NCI-H446 (cell line): ENCODE measurements around the gene KISS1.

ENCODE experiments used
- DNase-seq, 2 experiments: peaks; one replicate each; lab custom pipeline; 2025; lab: John Stamatoyannopoulos, UW

Gene KISS1

DNA sequence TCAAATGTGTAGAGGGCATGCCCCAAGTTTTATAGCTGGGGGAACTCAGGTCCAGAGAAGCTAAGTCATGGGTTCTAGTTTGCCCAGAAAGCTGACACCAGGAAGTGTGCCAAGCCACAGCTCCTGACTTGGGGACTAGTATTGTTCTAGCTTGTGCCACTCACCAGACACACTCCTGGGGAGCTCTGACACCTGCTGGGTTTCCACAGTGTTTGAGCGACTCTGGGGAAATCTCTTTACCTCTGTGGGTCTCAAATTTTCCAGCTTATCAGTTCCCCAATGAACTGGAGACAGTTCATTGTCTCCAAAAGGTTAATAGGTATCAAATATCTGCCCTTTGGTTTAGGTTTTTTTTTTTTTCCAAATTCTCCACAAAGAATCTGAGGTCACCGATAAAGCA lies 4.2 kb downstream of the KISS1 start:
- no peak for DNase-seq

DNA sequence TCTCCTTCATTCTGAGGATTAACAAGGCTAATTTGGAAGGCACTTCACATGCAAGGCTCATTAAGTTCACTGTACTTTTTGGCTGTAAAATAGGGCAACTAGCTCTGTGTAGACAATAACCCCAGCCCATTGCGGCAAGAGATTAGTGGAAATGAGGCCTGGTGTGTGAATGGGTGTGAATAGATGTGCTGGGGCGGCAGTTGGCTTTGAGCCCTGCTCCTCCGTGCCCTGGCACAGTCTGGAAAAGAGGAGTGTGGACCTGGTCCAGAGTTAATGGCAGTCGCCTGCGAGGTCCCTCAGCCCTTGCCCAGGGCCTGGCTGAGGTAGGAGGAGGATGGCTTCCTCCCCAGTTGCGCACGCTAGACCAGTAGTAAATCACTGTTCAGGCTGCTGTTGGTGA lies 4.8 kb downstream of the KISS1 start:
- peak; percentile 63 to 83 for DNase-seq

DNA sequence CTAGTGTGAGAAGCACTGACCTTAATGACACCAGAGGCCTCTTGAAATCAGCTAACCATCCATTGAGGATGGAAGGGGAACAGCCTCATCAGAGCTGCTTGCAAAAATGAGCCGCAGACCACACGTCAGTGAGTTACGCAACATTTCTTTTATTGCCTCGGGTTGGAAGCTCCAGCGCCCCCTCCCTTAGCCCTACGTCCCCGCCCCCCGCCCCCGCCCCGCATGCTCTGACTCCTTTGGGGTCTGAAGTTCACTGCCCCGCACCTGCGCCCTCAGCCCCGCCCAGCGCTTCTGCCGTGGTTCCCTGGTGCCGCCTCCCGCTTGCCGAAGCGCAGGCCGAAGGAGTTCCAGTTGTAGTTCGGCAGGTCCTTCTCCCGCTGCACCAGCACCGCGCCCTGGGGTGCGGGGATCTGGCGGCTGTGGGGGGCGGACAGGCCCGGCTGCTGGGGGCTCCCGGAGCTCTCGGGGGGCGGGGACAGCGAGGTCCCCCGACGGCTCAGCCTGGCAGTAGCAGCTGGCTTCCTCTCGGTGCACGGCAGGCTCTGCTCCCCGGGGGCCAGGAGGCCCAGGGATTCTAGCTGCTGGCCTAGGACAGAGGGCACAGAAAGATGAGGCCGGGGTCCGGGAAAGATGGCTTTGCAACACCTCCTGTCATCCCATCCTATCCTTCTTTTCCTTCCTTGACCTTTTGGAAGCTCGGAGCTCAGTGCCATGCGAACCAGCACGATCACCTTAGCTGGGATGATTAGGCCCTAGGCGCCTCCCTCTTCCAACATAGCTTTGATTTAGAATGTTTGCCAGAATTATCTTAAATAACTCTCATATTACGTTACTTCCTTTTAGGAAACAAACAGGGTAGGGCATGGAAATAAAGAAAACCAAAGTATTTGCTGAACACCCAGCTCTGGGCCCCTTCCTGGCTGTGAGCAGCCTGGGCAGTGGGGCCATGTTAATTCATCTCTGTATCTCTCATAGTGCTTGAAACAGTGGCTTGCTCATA lies 5.8 kb downstream of the KISS1 start:
- DNase-seq = no peak

DNA sequence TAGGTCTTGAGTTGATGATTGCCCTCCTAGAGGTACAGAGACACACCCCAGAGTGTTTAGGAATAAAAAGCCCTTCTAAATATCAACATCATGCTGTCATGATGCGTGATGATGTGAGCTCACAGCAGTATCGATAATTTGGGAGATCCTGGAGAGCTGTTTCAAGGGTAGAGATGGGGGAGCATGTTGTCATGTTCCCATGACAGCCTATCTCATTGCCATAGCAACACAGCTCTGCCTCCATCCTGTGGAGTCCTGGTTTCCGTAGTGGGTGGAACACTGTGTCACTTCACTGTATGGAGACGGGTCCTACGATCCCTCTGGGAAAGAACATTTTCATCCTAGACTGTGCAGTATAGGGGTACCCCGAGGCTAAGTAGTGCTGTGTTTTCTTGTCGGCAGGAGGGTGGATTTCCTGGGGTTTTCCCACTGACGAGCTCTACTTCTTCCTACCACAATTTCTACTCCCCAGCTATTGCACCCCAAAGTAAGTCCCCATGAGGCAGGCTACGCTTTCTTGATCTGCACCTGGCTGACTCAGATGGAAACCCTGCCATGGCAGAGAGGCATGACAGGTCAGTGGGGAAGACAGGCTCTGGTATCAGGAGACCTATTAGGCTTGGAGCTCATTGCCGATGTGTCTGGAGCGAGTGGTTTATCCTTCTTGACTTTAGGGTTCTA lies 7.2 kb downstream of the KISS1 start:
- DNase-seq = no peak

DNA sequence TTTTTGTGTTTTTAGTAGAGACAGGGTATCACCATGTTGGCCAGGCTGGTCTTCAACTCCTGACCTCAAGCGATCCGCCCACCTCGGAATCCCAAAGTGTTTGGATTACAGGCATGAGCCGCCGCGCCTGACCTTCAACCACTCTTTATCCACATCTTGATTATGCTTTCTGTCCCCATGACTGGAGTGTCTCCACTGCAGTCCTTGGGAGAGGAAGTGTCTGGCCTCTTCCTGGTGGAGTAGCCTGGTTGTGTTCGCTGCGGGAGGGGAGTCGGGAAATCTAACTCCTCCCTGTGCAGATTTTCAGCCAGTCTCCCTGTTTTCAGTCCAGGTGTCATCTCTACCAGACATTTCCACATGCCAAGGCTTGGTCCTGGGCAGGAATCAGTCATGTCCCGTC lies 9.7 kb downstream of the KISS1 start:
- no peak for DNase-seq

DNA sequence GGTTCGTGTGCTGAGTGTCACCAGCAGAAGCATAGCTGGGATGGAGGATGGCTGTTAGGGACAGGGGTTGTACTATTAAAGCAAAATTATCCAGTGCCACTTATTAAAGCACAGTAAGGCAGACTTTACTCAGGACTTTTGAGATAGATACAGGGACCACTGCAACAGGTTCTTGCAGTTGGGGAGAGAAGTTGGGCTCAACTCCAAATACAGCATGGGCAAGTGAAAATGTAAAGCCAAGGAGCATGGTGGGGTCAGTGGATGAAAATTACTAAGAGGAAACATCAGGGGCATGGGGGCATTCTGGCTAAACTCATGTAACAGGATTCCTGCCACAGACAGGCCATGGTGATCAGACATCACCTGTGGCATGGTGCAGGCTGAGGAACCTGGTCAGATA lies 15.2 kb downstream of the KISS1 start:
- no peak for DNase-seq

DNA sequence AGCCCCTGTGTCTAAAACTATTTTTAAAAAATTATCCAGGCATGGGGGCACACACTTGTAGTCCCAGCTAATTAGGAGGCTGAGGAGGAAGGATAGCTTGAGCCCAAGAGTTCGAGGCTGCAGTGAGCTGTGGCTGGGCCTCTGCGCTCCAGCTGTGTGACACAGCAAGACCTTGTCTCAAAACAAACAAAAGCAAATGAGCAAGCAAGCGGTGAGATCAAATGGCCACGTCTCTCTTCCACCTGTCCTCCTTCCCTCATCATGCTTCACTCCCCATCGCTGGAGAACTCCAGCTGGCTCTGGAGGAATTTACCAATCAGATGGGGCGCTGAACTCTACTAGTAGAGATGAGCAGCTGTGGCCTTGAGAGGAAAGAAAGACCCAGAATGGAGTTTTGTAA lies 16.2 kb downstream of the KISS1 start:
- no peak for DNase-seq

DNA sequence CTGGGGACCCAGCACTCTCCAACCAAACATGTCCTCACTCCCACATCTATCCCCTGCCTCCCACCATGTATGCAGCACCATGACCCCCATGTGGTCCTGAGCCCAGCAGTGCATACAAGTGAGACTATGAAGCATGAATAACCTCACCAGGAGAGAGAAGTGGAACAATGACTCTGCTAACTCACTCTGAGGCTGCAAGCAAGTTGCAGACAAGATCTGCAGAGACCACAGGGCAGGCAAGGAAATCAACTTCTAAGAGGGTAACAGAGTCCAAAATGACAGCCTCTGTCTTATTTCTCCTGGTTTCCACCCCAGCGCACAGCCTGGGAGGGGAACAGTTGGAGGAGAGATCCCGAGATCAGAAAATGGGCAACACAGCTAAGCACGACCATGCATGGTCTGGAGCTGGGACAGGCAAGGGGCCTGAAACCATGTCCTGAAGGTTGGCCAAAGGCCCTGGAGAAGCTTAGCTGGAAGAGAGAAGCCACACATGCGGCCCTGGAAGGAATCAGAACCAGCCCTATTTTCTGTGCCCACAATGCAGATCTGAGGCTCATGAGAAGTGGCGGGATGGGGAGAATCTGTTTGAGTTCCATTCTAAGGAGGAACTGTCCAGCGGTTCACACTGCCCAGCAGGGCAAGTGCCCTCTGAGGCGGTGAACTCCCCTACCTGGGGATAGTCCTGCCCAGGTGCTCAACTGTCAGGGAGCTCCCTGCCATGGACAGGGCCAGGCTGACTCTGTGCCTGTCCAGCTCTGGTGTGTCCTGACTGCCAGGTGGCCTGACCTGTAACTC lies 17.6 kb downstream of the KISS1 start:
- no peak for DNase-seq

DNA sequence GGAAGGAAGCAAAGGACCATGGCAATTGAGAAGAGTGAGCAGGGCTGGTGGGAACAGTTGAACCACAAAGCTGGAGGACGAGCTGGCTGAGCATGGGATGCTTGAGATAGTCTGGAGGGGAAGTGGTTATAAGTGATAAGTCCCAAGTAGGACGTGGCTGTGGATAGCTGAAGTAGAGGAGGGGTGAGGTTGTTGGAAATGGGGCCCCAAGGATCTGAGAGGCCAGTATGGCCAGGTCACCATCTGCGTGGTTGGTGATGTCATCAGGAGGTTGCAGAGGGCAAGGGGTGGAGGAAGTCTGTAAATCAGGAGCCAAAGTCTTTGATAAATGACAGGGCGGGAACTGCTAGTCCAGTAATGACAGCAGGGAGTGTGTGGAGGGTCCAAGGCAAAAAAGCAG lies 19.2 kb downstream of the KISS1 start:
- DNase-seq = no peak

DNA sequence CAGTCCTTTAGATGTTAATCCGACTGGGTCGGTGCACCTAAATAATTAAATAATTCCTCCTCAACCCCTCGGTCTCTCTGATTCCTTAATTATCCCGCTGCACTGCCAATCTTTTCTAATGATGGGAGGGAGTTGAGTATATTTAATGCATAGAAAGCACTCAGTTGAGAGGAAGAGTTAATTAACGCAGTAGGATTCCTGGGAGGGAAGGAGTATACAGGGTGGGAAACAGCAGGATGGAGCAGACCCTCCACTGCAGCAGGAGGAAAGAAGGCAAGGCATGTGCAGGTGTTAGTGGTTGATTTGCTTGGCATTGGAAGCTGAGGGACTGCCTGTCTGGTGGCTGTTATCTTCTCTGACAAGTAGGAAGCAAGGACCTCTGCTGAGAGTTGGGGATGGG lies 20.2 kb downstream of the KISS1 start:
- no peak for DNase-seq

DNA sequence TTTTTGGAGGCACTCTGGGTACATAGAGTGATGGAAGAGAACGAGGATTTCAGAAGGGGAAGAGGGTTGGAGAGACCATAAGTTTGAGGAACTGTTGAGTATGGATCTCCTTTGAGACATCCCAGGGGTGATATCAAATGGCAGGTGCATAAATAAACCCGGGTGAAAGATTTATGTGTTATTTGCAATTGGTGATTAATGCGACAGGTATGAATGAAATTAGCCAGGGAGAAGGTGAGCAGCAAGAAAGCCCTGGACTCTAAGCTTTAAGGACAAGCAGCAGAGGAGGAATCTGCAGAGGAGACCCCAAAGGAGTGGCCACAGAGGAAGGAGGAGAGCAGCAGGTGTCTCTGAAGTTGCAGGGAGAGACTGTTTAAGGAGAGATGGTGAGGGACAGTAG lies 21.3 kb downstream of the KISS1 start:
- DNase-seq = no peak

DNA sequence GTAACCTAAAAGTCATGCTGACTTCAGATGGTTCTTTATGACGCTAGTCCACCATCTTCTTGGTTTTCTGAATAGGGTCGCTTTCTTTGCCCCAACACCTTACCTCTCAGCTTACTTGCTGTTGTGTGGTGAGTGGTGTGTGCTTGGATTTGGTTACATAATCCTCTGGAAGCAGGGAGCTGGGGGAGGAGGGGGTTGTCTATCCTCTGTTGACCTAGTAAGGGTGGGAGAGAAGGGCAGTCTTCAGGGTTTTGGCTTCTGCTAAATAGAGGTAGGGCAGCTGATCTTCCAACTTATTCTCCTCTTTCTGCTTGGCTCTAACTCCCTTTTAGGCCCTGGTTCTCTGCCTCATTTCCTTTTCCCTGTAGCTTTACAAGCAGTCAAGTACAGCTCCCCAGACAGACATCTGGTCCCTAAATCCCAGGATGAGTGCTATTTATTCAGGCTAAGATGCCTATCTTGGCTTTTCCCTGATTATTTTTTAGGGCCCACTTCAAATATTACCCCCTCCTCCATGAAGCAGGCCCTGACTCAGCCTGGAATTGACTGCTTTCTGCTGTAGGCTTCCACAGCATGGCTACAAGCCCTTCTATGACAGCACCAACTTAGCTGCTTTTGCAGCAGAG lies 23.8 kb downstream of the KISS1 start:
- DNase-seq = no peak

DNA sequence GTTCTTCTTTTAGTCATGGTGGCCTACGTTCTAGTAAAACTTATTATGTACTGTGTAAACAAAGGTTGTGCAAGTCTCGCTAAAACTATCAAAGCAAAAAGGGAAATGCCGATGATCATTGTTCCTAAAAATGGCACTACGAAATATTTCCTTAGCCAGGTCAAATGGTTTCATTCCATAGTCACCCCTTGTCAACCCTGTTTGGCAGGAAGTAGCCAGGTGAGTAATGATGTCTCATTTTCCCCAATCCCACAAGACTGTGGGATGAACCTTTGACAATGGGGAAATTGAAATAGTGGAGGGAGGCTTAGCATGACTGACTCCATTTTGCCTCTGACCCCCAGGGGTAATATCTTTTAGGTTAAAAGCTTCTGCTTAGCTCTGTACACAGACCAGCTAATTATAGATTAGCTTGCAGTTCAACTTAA lies 24.5 kb downstream of the KISS1 start:
- DNase-seq = no peak

DNA sequence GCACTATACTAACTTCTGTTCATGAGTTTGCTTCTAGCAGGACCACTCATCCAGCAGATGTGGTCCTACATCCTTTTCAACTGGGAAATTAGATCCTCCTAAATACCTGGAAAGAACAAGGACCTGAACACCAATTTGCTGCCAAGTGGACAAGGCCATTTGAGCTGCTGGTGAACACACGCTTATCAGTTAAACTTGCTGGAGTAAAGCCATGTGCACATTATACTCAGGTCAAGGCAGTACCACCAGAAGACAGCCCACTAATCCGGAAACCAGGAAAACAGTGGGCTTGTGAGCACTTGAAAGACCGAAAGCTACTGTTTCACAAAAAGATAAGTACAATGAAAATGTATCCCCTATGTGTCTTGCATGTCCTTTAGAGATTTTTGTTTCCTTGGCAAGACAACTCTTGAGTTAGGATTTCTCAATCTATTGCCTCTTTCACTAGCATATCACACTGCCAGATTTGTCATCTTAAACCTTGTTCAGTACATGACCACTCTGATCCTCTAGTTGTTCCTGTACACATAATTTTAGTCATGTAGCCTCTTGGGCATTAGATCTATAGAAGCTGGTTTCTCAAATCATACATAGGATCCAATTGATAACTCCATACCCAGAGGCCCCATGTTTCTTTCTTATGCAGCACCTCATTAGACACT lies 25.7 kb downstream of the KISS1 start:
- no peak for DNase-seq

DNA sequence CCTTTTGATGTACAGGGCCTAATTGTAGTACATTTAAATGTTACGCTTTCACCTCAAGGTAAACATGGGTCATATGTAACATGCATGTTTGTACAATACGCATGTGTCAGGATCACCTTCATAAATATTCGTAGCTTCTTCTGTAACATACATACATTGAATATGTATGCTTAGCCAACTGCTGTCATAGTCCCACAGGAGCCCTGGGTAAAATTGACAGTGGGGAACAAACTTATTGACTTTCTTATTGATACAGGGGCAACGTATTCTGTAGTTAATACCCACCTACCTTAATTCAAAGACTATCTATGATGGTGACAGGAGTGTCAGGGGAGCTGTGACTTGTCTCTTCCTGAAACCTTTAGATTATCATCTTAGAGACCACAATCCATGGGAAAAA lies 26.4 kb downstream of the KISS1 start:
- DNase-seq = no peak

DNA sequence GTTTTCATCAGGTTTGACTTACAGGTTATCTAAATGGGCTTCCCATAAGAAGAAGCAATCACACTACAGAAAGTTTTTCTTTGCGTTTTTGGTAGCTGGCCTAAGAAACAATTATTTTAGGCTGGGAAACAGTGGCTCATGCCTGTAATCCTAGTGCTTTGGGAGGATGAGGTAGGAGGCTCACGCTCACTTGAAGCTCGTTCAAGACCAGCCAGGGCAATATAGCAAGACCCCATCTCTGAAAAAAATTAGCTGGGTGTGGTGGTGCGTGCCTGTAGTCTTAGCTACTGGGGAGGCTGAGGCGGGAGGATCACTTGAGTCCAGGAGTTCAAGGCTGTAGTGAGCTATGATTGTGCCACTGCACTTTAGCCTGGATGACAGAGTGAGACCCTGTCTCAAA lies 28.6 kb downstream of the KISS1 start:
- no peak for DNase-seq

DNA sequence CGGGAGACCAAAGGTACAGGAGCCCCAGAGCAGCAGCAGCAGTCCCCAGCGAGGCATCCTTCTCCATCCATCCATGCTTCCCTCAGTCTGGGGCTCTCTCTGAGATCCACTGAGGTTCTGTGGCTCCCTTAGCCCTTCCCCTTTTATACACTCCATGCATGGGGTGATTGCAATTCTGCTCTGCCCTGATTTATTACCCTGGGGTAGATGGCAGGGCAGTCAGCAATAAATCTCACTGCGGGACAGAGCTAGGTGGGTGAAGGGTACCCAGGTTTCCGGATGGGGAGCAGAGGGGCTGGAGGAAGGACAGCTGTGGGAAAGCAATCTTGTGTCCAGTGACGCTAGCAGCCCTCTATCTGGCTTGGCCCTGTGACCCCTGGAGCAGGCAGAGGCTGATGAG lies 30.1 kb downstream of the KISS1 start, which contains the start of gene REN:
TSS of gene REN (minus strand) at position 119 of the 400 bp plus-strand sequence. CDS start at position 75, 44 bp downstream.
- no peak for DNase-seq

DNA sequence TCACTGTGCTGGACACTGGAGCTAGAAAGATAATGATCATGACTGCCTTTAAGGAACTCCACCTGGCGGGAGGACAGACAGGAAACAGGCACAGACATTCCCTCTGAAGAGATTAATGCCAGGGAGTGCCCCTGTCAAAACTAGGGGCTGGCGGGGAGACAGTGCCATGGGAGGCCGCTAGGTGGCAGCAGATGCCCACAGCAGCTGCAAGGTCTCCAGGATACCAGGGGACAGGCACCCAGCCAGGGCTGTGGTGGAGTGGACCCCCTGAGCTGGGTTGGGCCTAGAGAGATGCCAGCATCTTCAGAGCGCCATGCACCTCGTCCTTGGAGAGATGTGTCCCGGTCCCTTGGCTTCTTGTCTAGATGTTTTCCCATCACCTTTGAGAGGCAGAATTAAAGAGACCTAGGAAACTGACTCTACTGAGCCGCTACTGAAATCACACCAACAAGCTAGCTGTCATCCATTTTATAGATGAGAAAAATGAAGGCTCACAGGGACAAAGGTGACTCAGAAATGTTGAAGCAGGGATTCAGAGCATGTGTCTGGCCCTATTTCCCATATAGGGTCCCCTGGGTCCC lies 33.7 kb downstream of the KISS1 start:
- peak; percentile 76 to 89 for DNase-seq

DNA sequence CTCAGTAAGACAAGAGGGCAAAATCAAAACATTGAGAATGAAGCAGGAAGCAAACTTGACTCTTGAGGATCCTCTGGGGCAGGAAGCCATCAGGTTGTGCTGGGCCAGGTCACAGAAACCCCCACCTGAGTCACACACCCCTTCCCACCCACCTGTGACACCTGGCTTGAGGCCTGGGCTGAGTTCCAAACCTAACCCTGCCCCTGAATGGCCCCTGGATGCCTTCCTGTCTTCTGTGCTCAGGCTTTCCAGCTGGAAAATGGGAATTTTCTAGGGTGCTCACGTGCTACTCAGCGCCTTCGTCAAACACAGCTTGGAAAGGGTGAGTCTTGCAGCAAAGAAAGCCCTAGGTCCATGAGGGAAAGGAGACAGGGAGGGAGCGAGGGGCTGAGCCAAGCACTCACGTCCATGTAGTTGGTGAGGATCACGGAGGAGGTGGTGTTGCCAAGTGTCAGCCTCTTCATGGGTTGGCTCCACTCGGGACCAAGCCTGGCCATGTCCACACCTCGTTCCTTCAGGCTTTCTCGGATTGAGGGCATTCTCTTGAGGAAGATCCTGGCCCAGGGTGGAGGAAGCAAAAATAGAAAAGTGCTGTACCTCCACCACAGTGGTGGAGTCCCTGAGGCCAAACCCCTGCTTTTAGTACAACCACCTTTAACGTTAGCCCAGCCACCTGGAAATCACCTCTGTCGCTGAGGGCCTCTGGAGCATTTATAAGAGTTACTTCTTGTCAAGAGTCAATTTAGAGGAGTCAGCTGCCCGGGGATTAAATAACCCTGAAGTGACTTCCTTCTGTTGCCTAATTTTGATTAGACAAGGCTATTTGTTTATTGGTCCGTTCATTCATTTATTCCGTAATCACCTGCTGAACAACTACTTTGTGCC lies 34.4 kb downstream of the KISS1 start:
- no peak for DNase-seq

DNA sequence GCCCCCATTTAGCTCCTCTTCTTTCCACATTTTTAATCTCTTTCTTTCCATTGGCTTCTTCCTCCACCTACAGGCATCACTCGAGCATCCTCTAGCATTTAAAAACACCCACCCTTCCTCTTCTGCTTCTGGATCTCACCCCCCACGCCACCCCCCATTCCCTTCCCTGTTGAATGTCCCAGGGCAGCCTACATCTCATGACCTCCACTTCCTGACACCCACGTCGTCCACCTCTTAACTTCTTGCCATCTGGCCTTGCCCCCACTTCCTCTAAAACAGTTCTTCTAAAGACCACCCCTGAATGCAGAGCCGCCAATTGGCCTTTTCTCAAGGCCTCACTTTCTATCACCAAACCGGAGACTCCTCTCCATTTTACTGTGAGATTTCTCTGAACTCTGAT lies 38.3 kb downstream of the KISS1 start:
- DNase-seq = no peak
